HG03354 (cell line): Measurements from ENCODE around the gene MED16.
"Not testable (repeated sequence)": the region's sequence is repeated elsewhere in the genome, so short reads cannot be mapped to it uniquely, and the experiment has no call there.

Experiments used
- ATAC-seq: cut with Tn5 transposase; IDR thresholded peaks from one replicate; pipeline ENCODE4 v1.9.1; 2021; ENCODE audit warnings: mild to moderate bottlenecking; ENCODE audit not compliant: unreplicated experiment, poor library complexity, severe bottlenecking

MED16 gene

GRCh38 chr19:858868-859843, 33.8 kb downstream of the MED16 start, which contains the start of gene CFD:
TSS of gene CFD (plus strand) at chr19:859664. CDS start at chr19:859690, 26 bp downstream.
- no peak for ATAC-seq

- ATAC-seq, result no peak
Observed at GRCh38 chr19:858284-858683, 34.7 kb downstream of the MED16 start.

GRCh38 chr19:855566-856120, 37.3 kb downstream of the MED16 start:
- ATAC-seq, result no peak

GRCh38 chr19:855142-855541, 37.8 kb downstream of the MED16 start:
- no peak for ATAC-seq

GRCh38 chr19:854549-854948, 38.4 kb downstream of the MED16 start:
- ATAC-seq, result no peak

- not testable (repeated sequence) for ATAC-seq
Observed at GRCh38 chr19:853614-854220, 39.3 kb downstream of the MED16 start.

- no peak for ATAC-seq
Observed at GRCh38 chr19:853014-853585, 39.9 kb downstream of the MED16 start.

GRCh38 chr19:852136-853013, 40.6 kb downstream of the MED16 start, which contains the start of gene ELANE:
TSS of gene ELANE (plus strand) at chr19:852303. CDS start at chr19:852329, 26 bp downstream.
- no peak for ATAC-seq

- no peak for ATAC-seq
Observed at GRCh38 chr19:850979-851335, 42.0 kb downstream of the MED16 start.

GRCh38 chr19:850221-850978, 42.6 kb downstream of the MED16 start:
- no peak for ATAC-seq

- ATAC-seq, result not testable (repeated sequence)
Observed at GRCh38 chr19:849195-849594, 43.8 kb downstream of the MED16 start.

GRCh38 chr19:848386-848921, 44.5 kb downstream of the MED16 start:
- ATAC-seq, result no peak

- no peak for ATAC-seq
Observed at GRCh38 chr19:845707-846521, 47.1 kb downstream of the MED16 start.

- no peak for ATAC-seq
Observed at GRCh38 chr19:844546-844971, 48.4 kb downstream of the MED16 start.

- no peak for ATAC-seq
Observed at GRCh38 chr19:843836-844545, 49.0 kb downstream of the MED16 start.

GRCh38 chr19:843180-843835, 49.7 kb downstream of the MED16 start:
- no peak for ATAC-seq
